GM19240 (cell line): ENCODE results near the gene ANXA11.
A peak's percentile ranks its signal among the peaks of the same experiment; 100 is the strongest.

Experiments
- DNase-seq: peaks from one replicate; pipeline ENCODE4 v3.0.0; 2011; ENCODE audit warnings: low spot score; ENCODE audit not compliant: insufficient read length

The ANXA11 gene

DNA sequence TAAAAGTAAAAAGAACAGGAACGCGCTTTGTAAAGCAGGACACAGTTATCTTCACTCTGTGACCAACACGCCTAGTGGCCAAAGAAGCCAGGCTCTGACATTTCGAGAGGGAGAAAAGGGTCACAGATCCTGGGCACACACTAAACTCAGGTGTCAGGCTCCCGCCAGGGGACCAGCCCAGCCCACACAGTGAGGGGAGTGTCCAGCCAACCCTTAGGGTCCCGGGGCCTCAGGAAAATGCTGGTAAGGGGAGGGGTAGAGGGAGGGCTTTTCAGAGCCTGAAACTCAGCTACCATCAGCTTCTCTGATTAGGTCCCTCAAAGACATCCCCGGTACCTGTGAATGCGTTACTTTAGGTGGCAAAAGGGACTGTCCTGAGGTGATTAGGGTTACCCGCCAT, 16.6 kb downstream of the ANXA11 start:
- DNase-seq = no peak

DNA sequence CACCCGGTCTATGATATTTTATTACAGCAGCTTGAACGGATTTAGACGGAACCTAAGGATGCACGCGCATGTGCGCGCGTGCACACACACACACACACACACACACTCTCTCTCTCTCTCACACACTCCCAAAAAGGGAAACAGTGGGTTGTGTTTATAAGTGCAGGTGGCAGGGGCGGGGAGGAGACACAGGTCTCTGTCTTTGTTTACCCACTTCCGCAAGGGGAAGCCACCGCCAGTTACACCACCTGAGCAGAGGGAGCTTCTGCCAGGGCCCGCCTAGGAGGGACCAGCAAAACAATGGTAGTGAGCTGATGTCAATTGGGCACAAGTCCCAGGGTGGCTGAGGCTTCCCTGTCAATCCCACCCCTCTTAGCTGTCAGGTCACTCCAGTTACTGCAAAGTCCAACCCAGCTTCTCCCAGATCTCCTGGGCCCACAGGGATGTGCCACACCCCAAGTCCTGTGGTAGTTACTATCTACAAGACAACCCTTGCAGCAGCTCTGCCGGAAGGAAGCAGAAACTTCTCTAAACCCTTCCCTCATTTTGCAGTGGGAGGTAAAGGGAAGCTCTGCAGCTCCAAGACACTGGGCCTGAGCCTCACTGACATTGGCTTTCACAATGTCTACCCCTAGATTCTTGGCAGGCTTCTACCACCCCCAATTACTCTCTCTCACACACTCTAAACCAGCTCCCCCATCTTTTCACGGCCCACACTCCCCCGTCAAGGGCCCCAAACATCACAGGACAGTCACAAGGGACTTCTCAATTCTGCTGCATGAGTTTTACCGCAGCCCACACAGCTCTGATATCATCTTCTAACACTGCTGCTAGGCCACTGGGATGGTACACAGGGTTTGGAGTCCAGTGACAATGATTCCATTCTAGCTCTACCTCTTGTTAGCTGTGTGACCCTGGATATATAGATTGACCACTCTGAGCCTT, 17.6 kb downstream of the ANXA11 start:
- peak; percentile 61 for DNase-seq

DNA sequence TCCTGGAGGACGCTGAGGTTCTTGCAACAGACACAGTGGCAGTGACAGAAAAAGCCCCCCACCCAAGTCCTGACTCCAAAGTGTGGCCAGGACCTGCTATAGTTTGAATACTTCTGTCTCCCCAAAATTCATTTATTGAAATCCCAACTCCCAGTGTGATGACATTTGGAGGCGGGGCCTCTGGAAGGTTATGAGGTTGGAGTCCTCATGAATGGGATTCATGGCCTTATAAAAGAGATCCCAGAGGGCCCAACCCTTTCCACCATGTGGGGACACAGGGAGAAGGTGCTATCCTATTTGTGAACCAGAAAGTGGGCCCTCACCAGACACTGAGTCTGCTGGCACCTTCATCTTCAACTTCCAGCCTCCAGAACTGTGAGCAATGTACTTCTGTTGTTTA, 18.3 kb downstream of the ANXA11 start:
- no peak for DNase-seq

DNA sequence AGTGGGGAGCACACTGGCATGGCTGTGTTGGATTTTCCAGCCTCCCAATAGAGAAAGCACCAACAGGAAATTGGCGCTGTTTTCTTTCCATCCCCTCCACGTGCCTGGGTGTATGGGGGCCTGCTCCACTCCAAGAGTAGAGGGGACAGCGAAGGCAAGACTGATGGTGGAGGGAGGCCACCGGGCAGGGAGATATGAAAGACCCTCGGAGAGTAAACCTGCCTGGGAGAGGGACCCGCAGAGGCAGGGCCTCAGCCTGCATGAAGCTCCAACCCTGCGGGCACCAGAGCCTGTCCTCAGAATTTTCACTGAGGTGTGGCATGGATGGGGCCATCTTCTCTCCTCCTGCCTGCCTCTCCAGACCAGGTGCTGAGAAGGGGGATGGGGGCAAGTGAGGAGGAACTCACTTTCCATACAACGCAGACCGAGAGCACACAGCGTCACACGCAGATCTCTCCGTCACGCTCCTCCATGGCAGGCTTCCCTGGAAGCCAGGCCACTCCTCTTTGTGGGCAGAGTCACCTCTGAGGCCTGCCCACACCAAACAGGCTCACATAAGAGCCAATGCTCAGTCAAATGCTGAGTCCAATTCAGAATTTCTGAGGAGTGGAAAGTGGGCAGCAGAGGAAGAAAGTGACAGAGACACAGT, 18.8 kb downstream of the ANXA11 start:
- DNase-seq = no peak

DNA sequence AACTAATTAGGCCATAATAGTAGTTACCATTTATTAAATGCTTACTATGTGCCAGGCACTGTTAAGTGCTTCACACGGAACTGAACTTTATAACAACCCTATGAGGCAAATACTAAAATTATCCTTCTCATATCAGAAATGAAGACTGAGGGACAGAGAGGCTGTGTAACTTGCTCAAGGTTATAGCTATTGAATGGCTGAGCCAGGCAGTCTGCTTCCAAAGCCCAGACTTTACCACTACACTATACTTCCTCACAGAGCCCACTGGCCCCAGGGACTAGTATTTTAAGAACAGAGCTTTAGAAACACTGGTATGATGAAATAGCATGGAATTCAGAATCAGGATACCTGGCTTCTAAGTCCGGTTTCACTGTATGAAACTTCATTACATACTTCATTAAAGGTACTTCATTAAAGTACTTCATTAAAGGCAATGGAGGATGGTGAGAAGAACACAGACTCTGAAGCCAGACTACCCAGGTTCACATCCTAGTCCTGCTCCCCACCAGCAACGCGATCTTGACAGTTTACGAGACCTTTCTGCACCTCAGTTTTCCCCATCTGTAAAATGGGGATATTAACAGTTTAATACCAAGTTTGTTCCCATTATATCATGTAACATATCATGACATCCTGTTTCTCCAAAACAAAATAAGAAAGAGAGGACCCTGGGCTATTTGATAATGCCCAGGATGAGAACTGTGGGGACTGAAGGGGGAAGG, 19.6 kb downstream of the ANXA11 start:
- no peak for DNase-seq

DNA sequence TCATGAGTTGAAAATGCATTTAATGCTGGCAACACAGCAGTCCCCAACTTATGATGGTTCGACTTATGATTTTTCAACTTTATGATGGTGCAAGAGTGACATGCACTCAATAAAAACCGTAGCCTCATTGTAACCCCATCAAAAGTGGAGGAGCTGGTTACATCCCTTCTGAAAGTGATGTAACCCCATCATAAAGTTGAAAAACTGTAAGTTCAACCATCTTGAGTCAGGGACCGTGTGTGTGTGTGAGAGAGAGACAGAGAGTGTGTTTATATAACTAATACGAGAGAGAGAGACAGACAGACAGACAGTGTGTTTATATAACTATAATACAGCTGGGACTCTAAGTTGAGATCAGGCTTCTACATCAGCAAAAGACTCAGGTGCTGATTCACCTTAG, 21.0 kb downstream of the ANXA11 start:
- DNase-seq = no peak

DNA sequence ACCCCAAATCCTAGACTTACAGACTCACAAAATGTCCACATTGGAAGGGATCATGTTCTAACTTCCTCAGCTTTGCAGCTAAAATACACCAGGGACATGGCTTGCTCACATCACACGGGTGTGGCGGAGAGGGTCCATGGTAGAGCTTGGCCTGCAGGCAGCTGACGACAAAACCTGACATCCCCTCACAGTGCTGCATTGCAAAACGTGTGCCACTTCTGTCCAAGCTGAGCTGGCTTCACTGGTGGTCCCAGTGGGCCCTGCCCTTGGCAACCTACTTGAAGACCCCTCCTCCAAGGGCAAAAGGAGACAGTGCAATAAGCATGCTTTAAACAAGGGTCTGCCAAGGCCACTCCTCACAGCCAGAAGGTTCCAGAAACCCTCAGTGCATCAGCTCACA, 21.9 kb downstream of the ANXA11 start:
- no peak for DNase-seq

DNA sequence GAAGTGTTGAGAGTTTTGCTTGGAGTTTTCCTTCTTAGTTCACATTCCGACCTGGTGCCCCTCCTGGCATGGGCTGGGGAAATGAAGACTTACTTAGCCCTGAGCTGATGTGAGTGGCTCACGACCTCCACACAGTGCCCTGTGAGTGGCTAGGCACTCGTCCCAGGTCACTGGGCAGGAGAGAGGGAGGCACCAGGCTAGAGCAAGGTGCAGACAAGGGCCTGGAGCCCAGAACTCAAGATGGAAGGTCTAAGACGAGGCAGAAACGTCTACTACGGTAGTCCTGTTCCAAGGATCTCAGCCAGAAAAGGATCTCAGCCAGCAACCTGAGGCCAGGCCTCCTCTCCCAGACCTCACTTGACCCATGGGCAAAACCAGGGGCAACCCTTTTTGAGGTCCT, 22.4 kb downstream of the ANXA11 start:
- DNase-seq = no peak

DNA sequence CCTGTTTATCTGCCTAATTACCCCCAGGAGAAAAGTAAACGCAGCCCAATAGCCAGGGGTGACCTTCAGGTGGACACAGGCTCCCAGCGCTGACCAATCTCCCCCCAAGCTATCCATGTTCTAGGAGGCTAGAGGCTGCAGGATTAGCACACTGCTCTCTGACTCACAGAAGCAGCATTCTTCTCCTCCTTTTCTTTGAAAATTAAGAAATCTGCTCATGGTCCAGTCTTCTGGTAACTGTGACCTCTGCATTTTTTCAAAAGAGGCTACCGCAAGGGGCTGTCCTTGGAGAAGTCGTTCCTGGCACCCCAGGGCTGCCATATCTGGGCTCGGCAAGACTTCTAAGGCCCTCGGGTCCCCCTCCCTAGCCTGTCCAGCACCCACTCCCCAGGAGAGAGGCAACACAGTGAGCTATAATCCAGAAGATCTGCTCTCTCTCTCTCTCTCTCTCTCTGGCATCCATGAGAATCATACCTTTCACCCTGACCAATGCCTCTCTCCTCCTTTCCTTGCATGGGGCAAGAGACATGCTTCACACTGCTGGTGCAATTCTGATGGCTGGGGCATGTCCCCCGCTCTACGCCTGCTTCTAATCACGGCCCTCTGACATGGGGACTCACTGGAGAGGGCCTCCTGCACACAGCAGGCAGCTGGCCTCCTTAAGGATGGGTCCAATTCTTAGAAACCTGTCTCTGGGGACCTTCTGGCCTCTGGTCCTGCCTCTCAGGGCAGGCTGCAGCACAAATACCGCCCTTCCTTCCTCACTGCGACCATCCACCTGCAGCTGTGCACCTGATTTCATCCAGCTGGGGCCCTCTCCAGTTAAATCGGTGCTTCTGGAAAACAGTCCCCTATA, 27.3 kb downstream of the ANXA11 start:
- no peak for DNase-seq

DNA sequence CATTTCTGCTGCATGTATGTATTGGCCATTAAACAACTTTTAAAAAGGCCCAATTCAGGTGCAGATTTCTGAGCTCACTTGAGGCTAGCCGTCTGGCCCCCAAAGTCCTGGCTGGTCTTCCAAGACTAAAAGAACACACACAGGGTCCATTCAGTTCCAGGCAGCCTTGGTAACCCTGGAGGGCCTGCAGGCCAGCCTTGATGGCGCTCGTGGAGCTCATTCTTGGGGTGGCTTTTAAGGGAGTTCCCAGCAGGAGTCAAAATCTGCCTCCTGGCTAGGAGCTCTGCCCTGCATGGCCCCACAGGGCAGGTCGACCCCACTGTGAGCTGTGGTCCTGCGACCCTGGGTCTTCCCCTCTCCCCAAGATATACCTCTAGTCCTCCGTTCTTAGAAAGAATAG, 28.8 kb downstream of the ANXA11 start:
- DNase-seq = no peak

DNA sequence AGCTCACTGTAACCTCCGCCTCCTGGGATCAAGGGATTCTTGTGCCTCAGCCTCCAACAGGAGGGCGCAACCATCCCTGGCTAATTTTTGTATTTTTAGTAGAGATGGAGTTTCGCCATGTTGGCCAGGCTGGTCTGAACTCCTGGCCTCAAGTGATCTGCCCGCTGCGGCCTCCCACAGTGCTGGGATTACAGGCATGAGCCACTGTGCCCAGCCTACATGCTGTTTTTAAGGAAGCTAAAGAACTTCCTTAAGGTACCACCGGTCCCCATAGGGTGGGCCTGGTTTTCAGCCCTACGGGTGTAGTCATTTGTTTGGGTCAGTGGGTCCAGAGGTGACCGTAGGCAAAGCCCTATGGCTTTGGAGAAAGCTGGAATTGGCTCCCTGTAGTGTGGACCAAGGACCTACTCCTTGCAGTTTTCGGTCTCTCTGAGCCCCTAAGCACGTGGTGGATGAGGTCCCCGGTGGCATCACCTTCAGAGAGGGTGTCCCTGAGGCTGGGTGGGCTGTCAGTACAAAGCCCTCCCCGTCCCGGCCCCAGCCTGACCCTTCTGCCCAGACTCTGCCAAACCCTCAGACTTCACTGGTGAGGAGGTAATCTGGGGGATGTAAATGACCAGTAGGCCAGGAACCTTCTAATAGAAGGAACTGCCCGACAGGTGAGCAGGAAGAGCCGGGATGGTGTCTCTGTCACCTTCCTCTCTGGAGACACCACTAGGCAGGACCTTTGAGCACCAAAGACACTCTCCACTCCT, 30.5 kb downstream of the ANXA11 start:
- no peak for DNase-seq

DNA sequence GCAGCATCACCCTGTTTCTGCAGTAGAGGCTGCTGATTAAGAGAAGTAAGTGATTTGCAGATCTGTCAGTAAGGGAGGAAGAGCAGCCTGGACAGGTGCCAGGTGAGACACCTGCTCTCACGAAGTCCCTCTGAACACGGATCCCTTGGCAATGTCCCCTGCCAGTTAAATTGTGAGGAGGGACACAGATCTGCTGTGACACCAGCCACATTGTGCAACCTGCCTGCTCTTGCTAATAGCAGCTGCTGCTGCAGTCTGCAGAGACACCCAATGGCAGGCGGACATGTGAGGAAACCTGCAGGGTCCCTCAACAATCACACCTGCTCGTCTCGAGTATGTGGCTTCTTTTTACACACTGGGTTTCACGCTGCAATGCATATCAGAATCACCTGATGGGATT, 31.9 kb downstream of the ANXA11 start:
- no peak for DNase-seq

DNA sequence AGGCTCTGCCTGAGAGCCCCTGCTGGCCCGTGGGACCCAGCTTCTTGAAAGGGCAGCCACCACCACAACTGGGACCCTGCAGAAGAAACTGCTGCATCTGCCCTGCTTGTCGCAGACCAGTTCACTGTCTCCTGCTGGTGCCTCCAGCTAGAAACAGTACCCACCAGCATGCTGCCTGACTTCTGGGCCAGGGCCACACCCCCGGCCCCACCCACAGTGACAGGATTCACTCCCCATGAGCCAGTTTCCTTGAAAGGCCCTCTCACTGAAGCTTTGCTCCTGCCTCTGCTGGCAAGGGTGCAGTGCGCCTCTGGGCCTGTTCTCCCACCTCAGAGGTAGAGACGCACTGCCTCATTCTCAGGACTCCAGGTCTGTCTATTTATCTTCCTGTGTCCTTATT, 32.4 kb downstream of the ANXA11 start:
- DNase-seq = no peak

DNA sequence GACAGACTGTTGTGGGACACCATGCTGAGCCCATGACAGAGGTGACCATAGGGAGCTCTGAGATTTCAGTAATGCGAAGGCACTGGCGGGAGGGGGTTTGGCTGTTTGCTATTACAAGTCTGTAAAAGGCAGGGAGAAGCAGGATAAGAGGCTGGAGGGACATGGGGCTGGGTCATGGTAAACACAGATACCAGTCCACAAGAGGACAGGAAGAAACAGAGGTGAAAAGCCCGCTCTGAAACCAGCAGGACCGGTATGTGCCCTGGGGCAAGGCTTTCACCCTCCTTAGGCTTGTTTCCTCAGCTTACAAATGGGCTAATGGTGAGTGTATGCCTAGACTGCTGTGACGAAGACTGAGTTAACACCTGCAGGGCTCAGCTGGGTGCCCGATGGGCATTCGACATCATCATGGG, 34.1 kb downstream of the ANXA11 start:
- DNase-seq = no peak

DNA sequence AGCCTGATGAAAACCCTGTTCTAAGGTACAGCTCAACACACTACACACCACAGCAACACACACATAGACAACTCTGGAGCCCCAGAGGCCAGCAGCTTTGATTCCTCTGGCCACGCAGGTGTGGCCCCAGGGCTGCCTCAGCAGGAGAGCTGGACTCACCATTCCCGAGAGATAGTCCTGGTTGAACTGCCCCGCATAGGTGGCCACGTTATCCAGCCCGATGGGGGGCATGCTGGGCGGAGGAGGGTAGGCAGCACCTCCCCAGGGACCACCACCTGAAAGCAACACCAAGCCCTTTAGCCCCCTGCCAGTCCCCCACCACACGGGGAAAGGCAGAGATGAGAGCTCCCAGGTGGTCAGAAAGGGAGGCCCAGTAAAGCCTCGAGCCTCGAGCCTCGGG, 34.7 kb downstream of the ANXA11 start:
- DNase-seq = no peak

DNA sequence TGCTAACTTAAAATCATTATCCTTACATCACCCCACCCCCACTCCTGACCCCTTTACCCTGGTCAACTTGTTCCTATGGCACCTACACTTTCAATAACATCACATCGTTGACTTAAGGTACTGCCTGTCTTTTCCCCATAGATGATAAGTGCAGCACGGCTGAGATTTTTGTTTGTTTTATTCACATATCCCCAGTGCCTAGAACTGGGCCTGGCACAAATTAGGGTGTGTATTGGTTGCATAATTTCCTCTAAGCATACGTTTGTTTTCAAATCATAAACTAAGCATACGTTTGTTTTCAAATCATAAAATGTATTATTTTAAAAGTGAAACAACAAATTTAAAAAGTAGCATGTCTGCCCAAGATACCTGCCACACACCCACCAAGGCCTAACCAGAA, 35.3 kb downstream of the ANXA11 start:
- no peak for DNase-seq

DNA sequence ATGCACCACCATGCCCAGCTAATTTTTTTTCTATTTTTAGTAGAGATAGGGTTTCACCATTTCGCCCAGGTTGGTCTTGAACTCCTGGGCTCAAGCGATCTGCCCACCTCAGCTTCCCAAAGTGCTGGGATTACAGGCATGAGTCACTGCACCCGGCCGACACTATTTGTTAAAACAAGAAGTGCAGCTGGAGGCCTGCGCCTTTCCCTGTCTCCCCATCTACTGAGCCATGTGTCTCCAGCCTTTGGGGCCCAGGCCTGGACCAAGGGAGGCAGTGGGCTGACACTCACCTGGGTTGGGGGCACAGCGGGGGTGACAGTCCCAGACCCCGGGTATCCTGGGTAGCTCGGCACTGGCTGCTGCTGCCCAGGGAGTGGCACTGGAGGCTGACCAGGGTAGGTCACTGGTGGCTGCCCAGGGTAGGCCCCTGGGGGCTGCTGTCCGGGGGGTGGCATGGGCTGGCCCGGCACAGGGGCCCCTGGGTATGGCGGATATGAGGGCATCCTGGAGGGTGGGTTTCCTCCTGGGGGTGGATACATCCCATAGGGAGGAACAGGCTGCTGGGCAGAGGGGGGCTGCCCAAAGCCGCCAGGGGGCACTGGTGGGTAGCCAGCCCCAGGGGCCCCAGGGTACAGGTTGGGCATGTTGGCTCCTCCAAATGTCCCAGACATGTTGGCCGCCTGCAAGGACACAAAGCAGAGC, 36.5 kb downstream of the ANXA11 start:
- DNase-seq = peak; percentile 41

DNA sequence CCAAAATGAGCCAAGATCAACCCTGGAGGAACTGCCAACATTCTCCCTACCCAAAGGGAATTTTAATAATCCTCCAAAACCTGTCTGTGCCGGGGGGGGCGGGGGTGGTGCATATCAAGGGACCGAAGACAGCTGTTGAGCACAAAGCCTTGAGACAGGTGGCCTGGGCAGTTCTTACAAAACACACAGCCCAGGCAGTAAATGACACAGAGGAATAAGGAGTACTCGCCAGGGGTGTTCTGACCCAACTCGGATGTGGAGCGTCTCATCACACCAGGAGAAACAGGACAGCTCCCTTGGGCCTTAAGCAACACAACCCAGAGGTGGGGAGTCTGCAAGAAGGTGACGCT, 37.2 kb downstream of the ANXA11 start:
- DNase-seq = no peak

DNA sequence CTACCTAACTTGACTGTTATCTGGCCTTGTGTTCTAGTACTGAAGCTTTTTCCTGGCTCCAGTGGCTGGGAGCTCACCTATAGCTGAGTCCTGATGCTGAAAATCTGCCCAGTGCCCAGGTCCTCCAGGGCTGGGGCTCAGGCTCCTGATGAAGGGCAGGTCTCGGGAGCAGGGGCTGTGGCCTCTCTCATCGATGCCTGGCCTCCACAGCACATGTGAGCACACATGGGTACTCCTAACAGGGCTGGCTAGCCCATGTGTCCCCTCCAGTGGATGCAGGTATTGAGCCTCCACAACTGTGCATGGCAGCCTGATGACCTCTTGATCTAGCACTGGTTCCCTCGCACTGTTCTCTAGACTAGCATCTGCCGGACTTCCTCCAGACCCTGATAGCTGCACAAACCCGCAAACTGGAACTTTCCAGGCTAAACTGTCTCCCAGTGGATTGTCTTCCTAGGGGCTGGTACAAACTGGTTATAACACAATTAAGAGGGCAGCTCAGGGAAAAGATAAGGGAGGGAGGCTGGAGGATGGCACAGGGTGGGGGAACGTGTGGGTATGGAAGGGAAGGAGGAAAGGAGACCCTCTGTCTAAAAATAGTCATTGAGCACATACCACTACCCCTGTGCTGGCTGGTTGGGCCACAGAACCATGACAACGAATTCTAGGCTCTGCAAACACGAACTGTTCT, 37.7 kb downstream of the ANXA11 start:
- DNase-seq = no peak
